ENCODE data around the gene OLFM1.

Gene OLFM1

DNA sequence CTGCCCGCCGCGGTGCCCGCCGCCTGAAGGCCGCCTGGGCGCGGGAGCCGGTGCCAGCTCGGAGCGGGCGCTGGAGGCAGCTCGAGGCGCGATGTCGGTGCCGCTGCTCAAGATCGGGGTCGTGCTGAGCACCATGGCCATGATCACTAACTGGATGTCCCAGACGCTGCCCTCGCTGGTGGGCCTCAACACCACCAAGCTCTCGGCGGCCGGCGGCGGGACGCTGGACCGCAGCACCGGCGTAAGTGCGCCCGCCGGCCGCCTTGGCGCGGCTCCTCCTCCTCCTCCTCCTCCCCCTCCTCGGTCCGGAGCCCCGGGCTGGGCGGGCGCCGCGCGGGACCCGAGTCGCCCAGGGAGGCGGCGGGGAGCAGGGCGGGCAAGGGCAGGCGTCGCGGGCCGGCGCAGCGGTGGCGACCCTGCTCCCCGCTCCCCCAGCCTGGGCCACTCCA lies 455 bp downstream of the OLFM1 start:
- in situ Hi-C loops (cut with MboI; ENCODE audit: low sequenced_read_pairs): no loop called here

GRCh38 chr9:135088348-135088978 lies 995 bp downstream of the OLFM1 start:
- in situ Hi-C loops (cut with MboI; ENCODE audit: low sequenced_read_pairs): no loop called here

DNA sequence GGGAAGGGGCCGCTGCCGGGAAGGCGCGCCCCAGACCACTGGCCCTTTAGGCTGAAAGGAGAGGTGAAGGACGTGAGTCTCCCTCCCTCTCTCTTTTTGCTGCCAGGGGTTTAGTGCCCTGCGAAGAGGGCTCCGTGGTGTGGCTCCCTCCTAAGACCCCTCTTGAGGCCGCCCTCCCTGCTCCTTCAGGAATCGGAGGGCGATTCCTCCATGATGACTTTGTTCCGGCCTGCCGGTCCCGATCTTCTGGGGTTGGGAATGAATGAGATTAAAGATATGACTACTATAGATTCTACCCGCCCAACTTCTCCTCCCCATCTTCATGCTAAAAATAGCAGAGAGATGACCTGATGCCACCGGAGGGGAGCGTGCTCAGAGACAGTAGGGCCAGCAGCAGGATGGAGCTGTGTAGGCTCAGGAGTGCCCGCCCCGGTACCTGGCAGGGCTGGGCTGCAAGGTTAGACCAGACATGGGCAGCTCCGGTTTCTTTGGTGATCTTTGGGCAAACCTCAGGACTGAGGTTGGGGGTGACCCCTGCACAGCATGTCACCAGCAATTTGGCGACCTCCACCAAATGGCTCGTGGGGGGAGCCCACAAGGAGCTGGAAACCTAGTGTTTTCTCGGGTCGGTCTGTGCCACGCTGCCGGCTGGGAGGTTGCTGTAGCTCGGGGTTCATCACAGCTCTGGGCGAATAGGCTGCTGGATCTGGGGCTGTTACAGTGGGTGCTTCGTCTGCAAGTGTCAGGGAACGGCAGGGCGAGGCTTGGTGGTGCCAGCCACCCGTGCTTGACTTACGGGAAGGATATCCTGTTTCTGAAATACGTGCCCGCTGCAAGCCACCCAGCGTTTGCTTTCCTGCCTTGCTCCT lies 1.7 kb downstream of the OLFM1 start:
- in situ Hi-C loops (cut with MboI; ENCODE audit: low sequenced_read_pairs): no loop called here

- in situ Hi-C loops (cut with MboI; ENCODE audit: low sequenced_read_pairs): no loop called here
Measured at GRCh38 chr9:135090081-135090480, 2.6 kb downstream of the OLFM1 start.

- in situ Hi-C loops (cut with MboI; ENCODE audit: low sequenced_read_pairs): no loop called here
Measured at GRCh38 chr9:135090547-135090946, 3.1 kb downstream of the OLFM1 start.

DNA sequence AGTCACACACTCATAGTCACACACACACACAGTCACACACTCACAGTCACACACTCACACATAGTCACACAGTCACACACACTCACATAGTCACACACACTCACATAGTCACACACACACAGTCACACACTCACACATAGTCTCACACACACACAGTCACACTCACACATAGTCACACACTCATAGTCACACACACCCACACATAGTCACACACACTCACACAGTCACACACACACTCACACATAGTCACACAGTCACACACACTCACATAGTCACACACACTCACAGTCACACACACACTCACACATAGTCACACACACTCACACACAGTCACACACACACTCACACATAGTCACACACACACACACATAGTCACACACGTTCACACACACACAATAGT lies 4.1 kb downstream of the OLFM1 start:
- in situ Hi-C loops (cut with MboI; ENCODE audit: low sequenced_read_pairs): no loop called here

GRCh38 chr9:135093111-135093510 lies 5.6 kb downstream of the OLFM1 start:
- in situ Hi-C loops (cut with MboI; ENCODE audit: low sequenced_read_pairs): no loop called here

DNA sequence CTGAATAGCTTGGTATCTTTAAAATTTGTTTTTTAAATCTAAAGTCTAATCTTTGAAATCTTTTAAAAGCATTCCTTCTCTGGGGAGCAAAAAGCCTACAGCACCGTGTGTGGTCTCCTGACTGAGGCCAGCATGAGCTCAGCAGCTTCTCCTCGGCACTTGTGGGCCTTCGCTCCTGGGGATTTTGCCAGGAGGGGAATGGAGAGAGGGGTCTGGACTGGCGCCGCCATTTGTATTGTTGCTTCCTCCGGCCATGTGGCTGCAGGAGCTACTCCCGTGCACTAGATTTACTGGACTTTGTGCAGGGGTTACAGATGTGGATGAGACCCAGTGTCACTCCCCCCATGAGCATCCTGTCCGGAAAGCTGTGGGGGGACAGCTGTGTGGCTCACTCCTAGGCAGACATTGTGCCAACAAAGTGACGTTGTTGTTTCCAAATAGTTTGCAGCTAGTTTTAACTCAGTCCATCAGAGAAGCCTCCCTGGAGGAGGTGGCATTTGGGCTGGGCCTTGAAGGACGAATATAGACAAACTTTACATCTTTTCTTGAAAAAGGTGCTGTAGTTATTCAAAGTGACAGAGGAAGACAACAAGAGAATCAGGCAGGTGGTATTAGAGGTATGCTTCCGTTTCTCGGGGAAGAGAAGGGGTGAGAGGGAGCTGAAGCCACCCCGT lies 6.6 kb downstream of the OLFM1 start:
- in situ Hi-C loops (cut with MboI; ENCODE audit: low sequenced_read_pairs): no loop called here

DNA sequence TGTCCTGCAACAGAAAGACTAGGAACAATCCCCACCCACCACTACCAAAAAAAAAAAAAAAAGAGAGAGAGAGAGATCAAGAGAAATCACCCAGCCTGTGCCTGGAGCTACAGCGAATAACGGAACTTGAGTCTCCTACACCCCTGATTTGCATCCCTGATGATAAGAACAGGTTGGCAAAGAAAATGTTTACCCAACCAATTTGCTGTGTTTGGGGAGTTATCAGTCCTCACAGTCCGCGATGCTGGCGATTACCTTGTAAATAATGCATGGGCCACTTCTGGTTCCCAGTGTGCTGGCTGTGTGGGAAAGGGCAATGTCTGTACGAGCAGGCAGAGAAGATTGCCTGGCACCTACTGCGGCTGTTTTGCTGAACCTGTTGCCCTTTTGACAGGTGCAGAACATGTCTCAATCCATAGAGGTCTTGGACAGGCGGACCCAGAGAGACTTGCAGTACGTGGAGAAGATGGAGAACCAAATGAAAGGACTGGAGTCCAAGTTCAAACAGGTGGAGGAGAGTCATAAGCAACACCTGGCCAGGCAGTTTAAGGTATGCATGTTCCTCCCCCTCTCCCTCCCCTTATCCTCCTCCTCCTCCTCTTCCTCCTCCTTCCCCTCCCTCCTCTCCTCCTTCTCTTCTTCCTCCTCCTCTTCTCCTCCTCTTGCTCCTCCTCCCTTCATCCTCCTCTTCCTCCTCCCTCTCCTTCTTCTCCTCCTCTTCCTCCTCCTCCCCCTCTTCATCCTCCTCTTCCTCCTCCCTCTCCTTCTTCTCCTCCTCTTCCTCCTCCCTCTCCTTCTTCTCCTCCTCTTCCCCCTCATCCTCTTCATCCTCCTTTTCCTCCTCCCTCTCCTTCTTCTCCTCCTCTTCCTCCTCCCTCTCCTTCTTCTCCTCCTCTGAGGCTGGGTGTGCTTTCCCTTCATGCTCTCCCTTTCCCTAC lies 8.3 kb downstream of the OLFM1 start:
- in situ Hi-C loops (cut with MboI; ENCODE audit: low sequenced_read_pairs): no loop called here

- in situ Hi-C loops (cut with MboI; ENCODE audit: low sequenced_read_pairs): no loop called here
Measured at GRCh38 chr9:135096408-135096895, 9.0 kb downstream of the OLFM1 start.

DNA sequence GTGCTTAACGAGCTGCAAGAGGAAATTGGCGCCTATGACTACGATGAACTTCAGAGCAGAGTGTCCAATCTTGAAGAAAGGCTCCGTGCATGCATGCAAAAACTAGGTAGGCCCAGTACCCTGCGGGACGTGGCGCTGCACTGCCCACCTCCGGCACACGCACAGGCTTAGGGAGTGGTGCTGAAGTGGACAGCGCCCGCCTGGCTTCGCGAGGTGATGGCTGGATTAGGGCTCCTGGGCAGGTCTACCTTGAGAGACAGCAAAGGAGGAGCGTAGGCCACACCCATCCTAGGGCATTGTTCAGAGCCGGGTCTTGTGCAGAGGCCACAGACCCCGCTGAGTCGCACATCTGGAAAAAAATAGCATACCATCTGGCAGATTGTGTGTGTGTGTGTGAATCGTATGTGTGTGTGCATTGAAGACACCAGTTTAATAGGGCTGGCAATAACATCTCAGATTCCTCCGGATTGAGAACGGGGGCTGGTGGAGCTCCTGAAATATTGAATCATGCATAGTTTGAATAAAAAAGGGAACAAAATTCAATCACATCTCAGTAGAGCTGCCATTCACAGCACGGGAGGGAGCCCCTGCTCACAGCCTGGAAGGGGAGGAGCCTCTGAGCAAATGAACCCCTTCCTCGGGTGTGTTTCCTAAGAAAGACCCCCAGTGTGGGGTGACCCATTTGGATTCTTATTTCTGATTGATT lies 11.1 kb downstream of the OLFM1 start:
- in situ Hi-C loops (cut with MboI; ENCODE audit: low sequenced_read_pairs): no loop called here

GRCh38 chr9:135099574-135099973 lies 12.1 kb downstream of the OLFM1 start:
- in situ Hi-C loops (cut with MboI; ENCODE audit: low sequenced_read_pairs): no loop called here

DNA sequence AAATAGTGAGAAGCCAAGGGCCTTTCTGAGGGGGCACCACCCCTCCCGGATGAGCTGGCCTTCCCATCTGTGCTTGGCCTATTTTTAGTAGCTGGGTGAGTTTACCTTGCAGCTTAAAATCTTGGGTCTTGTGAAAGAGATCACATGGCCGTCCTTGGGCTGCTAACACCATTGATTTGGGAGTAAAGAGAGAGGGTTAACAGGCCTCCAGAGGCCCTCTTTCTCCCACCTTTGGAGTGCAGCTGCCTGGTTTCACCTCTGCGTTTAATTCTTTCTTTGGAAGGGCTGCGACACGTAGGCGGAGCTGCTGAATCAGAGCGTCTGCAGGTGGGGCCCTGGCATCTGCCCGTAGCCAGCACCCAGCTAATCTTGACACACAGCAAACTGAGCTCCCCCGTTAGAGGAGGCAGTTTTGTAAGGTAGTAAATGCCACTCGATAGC lies 12.8 kb downstream of the OLFM1 start:
- in situ Hi-C loops (cut with MboI; ENCODE audit: low sequenced_read_pairs): no loop called here

DNA sequence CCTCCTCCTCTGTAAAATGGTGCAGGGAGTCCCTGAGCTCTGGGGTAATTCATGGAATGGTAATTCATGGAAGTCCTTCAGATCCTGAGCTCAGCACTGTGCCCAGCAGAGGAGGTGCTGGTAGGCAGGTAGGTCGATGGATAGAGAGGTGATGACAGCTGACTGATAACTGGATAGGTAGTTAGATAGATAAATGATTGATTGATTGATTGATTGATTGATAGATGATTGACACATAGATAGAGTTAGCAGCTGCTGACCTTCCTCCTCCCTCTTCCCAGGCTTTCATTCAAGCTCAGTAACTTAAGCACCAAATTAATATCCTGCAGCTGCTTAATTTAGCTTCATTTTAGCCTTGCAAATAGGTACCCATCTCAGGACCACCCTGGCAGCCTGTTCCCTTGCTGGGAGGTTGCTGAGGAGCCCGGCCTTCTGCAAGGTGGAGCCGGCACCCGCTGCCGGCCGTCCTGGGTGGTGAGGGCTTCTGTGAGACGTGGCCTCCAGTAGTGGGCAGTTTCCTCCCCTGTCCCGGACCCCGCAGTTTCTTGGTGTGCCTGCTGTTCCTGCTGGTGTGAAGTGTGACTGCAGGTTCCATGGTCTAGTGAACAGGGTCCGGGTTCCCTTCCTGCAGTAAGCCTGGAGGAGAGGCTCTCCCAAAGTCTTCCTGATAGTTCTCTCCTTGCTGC lies 13.4 kb downstream of the OLFM1 start:
- in situ Hi-C loops (cut with MboI; ENCODE audit: low sequenced_read_pairs): no loop called here

DNA sequence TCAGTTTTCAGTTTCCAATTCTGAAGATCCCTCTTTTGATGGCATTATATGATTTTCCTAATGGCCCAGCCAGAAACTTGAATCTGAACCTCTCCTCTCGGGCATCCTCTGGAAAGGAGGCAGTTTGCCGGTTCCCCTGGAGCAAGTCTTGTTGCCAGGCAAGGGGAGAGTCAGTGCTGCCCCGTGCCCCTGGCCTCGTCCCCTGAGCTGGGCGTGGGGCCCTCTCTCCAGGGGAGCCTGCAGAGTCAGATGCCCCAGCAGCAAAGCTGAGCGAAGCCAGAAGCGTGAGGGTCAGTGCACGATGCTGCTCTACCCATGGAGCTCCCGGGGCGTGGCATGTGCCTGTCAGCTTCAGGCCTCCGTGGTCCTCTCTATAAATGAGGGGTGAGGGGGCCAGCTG lies 14.0 kb downstream of the OLFM1 start:
- in situ Hi-C loops (cut with MboI; ENCODE audit: low sequenced_read_pairs): no loop called here

GRCh38 chr9:135101926-135102325 lies 14.5 kb downstream of the OLFM1 start:
- in situ Hi-C loops (cut with MboI; ENCODE audit: low sequenced_read_pairs): no loop called here

DNA sequence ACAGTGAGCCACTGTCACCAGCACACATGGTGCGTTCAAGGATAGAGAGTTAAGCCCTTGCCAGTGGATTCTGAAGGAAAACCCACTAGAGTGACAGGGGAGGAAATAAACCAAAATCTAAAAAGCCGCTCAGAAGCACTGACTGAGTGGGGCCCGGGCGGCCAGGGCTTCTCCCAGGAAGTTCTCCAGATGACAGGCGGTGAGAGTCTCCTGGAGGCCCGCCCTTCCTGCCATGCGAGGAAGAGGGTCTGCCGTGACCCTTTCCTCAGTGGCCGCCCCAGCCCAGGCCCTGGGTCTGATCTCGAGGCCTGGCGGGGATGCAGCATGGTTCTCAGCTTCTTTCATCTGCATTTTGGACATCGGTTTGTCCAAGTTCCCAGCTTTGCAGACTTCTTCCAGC lies 14.9 kb downstream of the OLFM1 start:
- in situ Hi-C loops (cut with MboI; ENCODE audit: low sequenced_read_pairs): no loop called here

DNA sequence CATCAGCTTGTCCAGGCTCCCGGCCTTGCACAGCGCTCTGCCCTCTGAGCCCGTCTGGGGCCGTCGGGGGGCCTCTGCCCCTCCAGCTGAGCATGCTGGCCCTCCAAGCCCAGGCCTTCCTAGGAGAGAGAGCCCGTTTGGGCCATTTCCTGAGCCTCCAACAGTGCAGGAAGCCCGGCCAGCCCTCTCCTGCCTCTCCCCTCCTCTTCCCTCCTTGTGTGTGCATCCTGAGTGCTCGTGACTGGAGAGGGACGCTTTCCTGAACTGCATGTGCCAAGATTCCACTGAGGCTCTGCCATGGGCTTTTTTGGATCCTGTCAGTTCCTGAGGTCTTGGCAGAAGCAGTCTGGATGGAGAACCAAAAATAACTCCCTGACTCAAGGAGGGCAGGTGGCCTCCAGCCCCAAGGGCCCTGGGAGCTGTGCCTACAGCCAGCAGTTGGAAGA lies 15.6 kb downstream of the OLFM1 start:
- in situ Hi-C loops (cut with MboI; ENCODE audit: low sequenced_read_pairs): no loop called here

DNA sequence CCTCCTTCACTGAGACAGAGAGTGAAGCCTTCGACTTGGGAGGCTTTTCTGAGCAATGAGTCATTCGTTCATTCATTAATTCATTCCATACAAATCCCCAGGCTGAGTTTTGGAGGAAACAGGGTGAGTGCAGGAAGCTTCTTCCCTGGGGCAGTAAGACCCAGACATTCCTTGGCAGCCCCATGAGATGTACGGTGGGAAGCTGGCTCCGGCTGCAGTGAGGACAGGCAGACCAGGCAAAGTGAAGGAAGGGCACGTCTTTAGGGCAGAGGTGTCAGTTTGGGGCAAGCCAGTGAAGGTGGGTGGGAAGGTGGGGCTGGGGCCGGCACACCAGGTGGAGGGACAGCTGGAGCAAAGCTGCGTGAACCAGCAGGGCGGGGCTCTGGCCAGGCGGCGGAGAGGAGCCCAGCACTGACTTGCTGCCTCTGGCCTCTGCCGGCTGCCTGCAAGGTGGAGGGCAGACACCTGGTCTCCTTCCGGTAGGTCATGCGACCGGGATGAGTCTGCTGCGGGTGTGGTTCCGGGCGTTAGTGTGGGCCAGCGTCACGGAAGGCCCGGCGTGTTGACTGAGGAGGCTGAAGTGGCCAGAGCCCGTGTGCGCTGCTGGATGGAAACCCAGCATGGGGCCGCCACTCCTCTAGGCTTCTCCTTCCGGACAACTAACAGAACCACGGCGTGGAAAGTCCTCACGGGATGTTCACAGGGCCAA lies 16.6 kb downstream of the OLFM1 start:
- in situ Hi-C loops (cut with MboI; ENCODE audit: low sequenced_read_pairs): no loop called here
